ENCODE data around the gene KCNH4.
"Not testable (repeated sequence)": the region's sequence is repeated elsewhere in the genome, so short reads cannot be mapped to it uniquely, and the experiment has no call there.

The KCNH4 gene

DNA sequence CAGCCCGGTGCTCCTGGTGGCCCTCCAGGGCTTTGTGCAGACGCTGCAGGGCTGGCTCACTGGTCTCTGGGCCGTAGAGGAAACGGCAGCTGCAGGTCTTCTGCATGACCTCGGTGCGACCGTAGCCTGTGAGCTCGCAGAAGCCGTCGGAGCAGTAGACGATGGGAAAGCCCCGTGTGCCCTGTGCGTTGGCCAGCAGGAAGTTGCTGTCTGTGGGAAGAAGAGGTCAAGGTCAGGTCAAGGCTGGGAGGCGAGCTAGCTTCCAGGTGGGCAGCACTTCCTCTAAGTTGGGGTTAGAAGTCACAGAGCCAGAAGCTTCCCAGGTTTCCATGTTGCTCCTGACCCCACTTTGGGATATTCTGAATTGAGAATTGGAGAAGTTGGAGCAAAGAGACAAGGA lies 2.1 kb downstream of the KCNH4 start:
- DNase-seq = peak in 1 of 5 experiments; percentile 50

DNA sequence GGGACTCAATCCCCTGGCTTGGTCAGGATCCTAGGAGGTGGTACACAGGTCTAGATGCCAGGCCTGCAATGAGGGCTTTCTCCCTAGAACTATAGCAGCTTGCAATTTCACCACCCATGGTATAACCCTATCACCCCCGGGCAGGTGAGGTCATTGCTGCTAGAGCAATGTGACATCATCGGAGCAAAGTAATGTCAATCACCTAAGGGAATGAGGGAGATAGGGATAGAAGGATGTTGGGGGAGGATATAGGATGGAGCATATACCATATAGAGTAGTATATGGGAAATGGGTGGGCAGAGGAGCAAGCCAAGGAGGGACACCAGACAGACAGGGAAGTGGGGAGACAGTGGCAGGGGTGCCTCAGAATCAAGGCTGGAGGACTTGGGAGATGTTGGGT lies 3.3 kb downstream of the KCNH4 start:
- no peak for DNase-seq

DNA sequence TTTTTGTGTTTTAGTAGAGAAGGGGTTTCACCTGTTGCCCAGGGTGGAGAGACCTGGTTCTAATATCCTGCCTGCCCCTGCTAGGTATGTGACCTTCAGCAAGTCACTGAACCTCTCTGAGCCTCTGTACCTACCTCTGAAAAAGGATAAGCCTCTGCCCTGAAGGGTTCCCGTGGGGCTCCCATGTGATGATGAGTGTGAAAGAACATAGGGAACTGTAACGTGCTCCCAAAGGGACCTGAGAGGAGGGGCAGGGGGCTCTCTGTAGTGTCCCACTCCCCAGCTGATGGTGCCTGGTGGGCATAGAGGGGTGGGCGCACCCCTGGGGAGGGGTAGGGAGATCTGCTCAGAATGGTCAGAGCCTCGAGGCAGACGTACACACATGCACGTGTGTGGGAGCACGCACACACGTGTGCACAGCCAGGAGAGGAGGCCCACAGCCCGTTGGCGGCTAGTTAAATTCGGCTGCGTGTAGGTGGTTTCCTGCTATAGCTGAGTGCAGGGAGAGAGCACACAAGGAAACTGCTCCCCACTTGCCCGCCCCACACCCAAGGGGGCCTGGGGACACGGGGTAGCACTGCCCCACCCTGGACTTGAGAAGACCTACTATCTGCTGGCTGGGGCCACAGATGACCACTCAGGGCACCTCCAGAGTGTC lies 6.7 kb downstream of the KCNH4 start:
- no peak for DNase-seq

DNA sequence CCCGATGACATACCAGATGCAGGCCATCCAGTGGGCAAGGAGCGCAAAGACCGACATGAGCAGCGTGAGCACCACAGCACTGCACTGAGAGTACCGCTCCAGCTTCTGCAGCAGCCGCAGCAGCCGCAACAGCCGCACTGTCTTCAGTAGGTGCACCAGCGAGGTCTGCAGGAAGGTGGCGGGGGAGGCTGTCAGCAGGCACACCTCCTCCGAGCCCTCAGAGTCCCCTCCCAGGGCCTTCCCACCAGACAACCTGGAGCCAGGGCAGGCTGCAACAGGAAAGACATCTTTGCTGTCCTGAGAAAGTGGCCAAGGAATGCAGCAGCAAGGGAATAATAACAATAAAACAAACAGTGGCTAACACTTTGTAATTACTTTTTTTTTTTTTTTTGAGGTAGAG lies 9.1 kb downstream of the KCNH4 start:
- no peak for DNase-seq

DNA sequence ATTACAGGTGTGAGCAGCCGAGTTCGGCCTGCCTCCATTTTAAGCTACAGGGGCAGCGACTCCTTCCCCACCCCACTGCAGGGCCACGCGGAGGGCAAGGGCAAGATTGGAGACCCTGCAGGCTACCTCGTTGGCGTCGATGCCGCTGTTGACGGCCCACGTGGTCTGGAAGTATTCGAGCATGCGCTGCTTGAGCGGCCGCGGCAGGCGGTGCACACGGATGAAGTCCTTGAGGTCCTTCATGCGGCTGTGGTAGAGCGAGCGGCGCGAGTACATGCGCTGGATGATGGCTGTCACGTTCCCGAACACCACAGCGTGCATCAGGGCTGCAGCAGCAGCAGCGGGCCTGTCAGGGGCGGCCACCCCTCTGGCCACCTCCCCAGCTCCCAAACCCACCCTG lies 11.6 kb downstream of the KCNH4 start:
- DNase-seq = no peak

DNA sequence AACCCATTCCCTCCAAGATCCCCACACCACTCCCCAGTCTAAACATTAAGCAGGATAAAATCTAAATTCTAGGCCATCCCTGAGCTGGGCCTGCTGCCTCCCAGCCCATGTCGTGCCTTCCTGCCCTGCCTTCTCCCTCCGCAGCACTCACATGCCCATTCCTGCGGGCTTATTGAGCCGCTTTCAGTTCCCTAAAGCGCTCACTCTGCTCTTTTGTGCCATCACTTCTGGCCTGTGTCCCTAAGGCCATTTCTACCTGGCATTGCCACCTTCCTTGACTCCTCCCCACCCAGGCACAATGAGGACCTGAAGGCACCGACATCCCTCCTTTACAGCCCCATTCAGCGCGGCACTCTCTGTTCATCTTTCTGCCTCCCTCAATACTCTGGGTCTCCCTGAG lies 13.1 kb downstream of the KCNH4 start:
- no peak for DNase-seq

DNA sequence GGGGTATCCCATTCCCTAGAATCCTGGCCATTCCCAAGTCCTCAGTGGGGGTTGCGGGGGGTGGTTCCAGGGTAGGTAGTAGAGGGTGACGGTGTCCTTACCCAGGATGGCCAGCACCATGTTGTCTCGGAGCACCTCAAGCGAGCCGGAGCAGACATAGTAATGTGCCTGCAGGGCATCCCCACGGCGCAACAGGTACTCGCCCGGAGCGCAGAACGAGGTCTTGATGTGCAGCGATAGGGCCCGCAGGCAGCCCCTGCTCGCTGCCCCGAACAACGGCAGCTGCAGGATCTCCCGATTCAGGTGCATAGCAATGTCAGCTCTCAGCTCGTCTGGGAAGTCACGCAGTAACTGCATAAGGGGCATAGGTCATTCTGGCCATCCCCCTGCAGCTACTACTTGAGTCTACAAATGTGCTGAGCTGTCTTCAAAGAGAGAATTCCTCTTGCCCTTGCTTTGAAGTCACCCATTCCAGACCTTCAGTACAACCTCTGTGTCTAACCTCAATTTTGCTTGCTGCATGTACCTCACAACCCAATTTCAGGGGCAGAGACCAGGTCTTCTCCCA lies 14.7 kb downstream of the KCNH4 start:
- DNase-seq = no peak

DNA sequence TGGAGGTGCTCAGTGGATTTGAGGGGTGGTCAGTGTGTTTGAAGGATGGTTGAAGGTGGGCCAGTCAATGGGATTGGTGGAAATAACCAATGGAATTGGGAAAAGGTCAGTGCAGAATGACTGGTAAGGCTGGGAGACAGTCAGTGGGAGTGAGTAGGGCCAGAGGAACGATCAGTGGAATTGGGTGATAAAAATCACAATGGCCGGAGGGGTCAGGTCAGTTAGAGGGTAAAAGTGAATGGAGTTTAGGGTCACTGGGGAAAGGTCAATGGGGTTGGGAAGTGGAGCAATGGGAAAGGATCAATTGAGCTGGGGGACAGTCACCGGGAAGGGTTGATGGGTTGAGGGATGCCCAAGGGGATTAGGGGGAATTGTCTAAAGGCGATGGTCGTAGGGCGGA lies 15.2 kb downstream of the KCNH4 start:
- no peak for DNase-seq

DNA sequence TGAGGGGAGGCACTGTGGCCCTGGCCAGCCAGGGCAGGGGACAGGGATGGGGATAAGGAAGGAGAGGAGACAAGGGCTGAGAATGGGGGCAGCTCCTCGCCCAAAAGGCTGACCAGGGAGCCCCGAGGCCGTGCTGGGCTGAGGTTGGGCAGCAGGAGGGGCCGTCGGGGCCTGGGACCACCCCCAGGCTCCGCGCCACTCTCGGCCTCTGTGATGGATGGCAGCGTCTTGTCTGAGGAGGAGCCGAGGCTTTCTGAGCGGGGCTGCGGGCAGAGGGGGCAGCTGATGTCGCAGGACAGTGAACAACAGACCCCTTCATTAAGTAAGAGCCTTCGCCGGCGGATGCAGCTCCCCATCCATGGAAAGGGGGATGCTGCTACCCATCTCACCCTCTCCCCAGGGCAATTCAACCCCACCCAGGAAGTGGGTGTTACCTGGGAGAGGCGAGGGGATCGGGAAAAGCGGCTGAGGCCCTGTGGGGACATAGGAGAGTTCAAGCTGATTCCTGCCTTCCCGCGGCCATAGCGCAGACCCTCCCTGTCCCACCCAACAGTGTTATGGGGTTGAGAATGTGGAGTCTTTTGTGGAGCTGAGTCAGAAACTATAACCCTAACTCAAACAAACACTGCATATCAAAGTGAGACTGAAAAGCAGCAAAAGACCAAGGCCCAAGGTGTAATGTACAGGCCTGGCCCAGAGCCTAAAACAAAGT lies 17.1 kb downstream of the KCNH4 start:
- no peak for DNase-seq

DNA sequence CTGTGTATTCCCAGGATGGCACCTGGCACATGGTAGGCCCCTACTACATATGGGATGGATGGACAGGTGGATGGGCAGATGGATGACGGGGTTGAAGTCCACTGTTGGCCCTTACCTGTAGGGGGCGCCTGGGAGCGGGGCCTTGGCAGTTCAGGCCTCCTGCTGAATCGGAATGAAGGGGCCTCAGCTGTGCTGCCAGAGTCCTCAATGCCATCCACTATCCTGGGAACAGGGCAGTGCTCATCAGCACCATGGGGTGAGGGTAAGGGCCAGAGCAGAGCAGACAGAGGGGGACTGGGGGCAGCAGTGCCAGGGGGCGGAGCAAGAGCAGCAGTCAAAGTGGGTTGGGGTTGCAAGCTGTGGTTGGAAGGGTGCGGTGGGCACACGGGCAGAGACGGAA lies 17.8 kb downstream of the KCNH4 start:
- peak in 2 of 5 experiments; percentile 29 to 37 for DNase-seq

DNA sequence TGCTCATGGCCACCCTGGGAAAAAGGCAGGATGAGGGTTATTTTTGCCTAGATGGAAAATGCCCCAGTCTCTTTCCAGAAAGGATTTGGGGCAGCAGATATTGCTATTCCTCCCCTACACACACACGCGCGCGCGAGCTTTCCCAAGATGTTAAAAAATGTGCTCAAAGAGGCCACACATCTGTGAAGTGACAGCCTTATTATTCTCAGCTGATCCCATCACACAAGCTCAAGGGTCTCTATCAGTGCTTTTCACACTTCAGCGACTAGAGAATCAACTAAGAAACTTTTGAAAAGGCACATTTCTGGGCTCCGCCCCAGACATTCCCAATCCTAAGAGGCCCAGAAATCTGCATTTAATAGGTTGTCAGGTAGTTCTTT lies 20.4 kb downstream of the KCNH4 start:
- DNase-seq = no peak

DNA sequence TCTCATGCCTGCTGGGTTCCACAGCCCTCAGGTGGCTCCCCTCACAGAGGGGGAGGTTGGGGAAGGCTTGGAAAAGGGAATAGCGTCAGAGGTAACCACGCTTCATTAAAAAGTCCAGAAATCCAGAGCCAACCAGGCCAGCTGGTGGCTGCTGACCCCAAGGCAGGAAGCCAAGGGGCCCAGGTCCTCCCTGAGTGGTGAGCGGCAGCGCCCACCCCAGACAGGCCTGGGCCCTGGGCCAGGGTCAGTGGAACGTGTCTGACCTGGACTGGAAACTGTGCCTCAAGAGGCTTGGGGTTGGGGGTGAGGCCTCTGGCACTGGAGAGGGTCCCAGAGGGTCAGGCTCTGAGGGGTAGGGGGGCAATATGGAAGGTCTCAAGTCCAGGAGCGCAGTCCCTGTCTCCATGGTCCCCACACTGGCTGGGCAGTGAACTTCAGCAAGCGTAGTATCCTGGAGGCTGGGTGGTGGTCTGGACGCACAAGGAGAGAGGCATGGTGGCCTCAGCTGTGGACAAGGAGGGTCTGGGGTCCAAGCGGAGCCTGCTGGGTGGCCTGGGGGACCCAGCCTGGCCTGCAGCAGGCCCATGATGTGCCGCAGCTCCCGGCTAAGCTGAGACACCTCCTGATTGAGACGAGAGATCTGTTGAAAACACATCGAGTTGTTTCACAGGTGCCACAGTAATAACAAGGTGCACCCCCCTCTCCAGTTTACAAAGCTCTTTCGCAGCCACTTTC lies 21.0 kb downstream of the KCNH4 start:
- DNase-seq = no peak

DNA sequence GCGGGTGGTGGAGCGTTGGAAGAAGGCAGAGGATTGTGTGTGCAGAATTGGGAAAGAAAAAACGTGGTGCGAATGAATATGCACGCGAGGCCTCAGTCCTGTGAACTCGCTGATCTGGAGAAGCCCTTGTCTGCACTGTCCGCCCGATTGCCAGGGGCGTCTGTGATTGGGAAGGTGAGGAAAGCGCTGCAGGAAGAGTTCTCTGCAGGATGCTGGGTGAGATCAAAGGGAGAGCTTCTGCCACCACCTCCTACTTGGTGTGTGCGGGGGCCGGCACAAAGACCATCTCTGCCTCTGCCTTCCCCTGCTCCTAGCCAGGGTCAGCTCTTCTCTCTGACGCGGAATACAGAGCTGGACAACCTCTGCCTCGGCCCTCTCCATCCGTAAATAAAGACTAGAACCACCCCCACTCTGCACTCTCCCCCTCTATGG lies 25.3 kb downstream of the KCNH4 start:
- no peak for DNase-seq

DNA sequence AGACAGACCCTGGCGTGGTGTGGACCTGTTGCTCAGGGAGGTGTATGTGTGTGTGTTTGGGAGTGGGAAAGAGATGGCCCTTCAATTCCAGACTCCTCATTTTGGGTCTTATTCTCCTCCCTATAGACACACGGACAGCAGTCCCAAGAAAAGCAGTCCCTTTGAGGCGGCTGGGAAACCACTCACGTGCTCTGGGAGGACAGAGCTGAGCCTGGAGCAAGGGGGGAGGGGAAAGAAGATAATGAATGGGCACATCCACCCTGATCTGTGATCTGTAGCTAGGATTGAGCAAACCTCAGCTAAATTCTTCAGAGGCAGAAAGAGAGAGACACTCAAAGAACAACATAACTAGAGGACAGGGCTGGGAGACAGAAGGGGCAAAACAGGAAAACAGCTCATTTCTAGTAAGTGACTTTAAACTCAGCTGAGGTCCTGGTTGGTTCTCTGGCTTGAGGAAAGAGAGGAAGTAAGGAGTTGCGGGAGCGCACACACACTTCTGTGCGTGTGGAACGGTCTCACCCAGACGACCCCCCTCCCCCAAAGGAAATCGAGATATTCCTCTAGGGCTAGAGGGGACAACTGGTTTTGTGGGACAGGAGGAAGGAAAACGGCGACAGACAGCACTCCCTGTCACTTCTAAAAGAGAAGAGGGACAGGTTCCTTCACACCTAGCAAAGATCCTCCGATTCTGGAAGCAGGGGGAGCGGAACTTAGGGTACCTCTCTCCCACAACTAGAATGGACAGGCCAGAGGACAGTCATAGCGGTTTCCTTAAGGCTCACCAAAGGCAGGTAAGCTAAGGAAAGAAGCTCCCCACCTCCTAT lies 26.8 kb downstream of the KCNH4 start:
- no peak for DNase-seq

DNA sequence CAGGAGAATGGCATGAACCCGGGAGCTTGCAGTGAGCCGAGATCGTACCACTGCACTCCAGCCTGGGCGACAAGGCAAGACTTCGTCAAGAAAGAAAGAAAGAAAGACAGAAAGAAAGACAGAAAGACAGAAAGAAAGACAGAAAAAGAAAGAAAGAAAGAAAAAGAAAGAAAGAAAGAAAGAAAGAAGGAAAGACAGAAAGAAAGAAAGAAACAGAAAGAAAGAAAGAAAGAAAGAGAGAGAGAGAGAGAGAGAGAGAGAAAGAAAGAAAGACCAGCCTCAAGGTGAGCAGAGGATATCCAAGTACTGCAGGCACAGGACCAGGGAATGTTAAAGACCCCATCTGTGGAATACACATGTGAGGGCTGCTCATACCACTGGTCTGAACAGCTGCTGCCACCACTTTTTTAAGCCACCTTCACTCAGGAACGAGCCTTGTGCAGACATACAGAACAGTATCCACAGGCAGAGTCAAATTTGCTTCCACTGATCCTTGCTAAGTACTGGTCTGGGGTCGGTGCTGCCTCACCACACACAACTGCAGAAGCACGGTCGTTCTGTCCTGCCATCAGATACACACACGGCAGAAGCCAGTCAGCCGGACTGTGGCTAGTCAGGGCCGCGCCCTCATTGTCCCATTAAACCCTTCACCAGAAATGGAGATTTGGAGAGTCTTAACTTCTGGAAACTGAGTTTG lies 33.9 kb downstream of the KCNH4 start:
- DNase-seq = no peak

DNA sequence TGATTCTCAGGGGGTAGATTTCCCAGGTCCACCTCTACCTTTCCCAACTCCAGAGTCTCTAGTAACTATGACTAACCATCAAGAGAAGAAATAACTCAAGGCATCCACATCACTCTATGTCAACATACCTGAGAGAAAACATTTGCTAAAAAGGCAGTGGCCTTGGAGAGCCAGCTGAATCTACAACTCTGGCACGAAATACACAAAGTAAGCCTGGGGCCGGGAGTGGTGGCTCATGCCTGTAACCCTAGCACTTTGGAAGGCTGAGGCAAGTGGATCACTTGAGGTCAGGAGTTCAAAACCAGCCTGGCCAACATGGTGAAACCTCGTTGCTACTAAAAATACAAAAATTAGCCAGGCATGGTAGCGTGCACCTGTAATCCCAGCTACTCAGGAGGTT lies 37.8 kb downstream of the KCNH4 start:
- not testable (repeated sequence) for DNase-seq

DNA sequence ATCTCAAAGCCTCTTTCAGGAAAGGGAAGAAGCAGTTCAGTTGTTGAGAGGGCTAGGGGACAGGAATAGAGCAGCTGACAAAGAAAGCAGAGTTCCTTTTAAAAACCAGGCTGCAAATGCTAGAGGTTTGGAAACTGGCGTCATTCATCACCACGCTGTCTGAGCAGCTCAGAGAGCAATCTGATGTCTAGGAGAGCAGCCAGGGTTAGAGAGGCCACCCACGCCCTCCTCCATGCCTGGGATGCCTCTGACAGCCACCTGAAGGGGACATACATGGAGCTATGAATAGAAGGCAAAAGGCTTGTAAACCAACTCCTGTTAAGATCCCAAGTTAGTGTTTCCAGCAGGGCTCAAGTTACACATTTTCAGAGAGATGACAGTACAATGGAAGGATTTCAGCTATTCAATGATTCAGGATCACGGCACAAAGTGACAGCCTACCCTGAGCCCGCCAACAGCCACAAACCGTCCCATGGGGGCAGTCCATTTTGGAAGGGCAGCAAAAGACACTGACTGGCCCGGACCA lies 38.5 kb downstream of the KCNH4 start:
- DNase-seq = no peak

DNA sequence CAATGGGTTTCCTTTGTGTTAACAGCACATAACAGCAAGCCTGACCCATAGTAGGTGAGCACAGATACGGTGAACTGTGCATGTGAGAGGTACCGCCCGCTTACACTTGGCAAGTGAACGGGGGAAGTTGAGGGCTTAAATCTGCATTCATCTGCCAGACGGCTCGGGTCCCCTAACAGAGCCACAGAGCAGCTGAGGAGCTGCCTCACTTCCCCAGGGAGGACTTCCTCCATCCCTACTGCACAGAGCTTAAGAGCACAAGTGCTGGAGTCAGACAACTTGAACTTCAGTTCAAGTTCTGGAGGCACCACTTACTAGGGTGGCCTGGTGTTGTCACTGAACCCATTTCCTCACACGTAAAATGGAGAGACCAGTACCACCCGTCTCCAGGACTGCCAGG lies 39.6 kb downstream of the KCNH4 start:
- DNase-seq = no peak

DNA sequence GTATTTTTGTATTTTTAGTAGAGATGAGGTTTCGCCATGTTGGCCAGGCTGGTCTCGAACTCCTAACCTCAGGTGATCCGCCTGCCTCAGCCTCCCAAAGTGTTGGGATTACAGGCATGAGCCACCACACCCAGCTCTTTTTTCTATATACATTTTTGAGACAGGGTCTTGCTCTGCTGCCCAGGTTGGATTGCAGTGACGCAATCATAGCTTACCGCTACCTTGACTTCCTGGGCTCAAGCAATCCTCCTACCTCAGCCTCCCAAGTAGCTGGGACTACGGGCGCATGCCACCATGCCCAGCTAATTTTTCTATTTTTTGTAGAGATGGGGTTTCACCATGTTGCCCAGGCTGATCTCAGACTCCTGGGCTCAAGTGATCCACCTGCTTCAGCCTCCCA lies 40.3 kb downstream of the KCNH4 start:
- not testable (repeated sequence) for DNase-seq

DNA sequence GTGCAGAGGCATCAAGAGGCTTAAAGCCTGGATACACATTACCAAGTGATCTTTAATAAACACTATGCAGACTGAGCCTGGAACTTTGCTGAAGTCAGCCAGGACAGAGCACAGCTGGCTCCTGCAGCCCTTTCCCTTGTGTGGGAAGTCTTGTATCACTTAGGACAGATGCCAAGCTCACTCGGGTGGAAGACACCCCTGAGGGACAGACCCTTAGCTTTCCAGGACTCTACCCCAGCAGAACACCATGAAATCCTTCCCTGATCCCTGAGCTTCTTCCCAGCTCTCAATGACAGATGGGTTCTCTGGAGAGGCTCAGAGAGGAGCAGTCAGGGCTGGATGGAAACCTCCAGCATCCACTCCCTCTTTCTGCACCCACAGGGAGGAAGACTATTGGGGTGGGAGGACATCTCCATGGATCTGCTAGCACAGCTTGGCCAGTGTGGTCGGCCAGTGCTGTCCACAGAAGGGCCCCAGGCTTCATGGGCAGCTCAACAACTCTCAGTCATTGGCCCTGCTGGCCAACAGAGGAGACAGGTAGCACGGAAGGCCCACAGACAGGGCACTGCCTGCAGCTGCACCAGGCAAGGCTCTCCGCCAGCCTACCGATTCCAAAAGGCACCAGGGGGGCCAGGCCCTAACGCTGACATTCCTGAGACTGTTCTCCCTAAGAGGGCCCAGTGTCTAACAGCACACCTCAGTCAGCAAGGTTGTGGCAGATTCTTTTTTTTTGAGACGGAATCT lies 42.0 kb downstream of the KCNH4 start:
- DNase-seq = no peak

DNA sequence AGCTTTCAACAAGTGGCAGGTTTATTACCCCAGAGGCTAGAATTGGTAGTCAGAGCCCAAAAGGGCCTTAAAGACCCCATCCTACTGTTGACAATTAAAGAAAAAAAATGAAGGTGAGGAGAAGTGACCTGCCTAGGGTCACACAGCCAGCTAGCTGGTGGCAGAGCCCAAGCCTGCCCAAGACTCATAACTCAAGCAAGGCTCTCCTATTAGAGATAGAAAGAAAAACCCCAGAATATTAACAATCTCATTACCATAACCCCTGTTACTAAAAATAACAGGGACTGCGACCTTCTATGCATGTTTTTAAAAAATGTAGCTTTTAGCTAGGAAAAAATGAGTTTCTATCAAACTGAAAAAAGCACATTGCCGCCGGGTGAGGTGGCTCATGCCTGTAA lies 44.3 kb downstream of the KCNH4 start:
- no peak for DNase-seq
